Sigmoid colon (tissue), 7 donors: ENCODE measurements around the gene MYL5. TPM values are rescaled to one million over a fixed set of nuclear protein-coding genes. Genes with fewer than 3 reads are reported as not detected.

Source experiments
- DNase-seq: peaks from one replicate; pipeline ENCODE4 v3.0.0-alpha.2; 2019
- H3K27ac ChIP-seq, 4 donors: fragments of 200-600 bp; sonication (generic); one replicate each; pipeline ENCODE4 v1.5.1; 2016 to 2019; ENCODE audit warnings: mild to moderate bottlenecking in 1 of 4
- H3K27me3 ChIP-seq, 3 donors: fragments of 200-600 bp; sonication (generic); one replicate each; pipeline ENCODE4 v1.5.1; 2019; ENCODE audit warnings: mild to moderate bottlenecking in 1 of 3
- H3K36me3 ChIP-seq, 4 donors: fragments of 200-600 bp; sonication (generic); one replicate each; pipeline ENCODE4 v1.5.1; 2016 to 2019
- H3K4me1 ChIP-seq, 4 donors: fragments of 200-600 bp; sonication (generic); one replicate each; pipeline ENCODE4 v1.5.1; 2017 to 2019
- H3K4me3 ChIP-seq, 4 donors: fragments of 200-600 bp; sonication (generic); one replicate each; pipeline ENCODE4 v1.5.1; 2017 to 2019; ENCODE audit warnings: mild to moderate bottlenecking in 2 of 4, moderate library complexity in 1 of 4
- H3K9me3 ChIP-seq, 4 donors: fragments of 200-600 bp in 3 of 4; sonication (generic) in 3 of 4; one replicate each; pipeline versions ENCODE4 v1.5.1 to v1.6.1; 2013 to 2019
- EP300 ChIP-seq, 4 donors: sonication (generic); formaldehyde crosslinking; IDR thresholded peaks; one replicate each; pipeline ENCODE4 v1.6.1; 2017; ENCODE audit warnings: antibody characterized with exemption in 4 of 4
- POLR2A ChIP-seq, 2 donors: fragments of 450-650 bp; IDR thresholded peaks; one replicate each; pipeline ENCODE4 v1.6.1; 2016; ENCODE audit warnings: antibody characterized with exemption in 2 of 2, mild to moderate bottlenecking in 2 of 2, moderate library complexity in 2 of 2
- POLR2AphosphoS5 ChIP-seq, 4 donors: sonication (generic); formaldehyde crosslinking; IDR thresholded peaks; one replicate each; pipeline ENCODE4 v1.6.1; 2017; ENCODE audit warnings: antibody characterized with exemption in 4 of 4
- WGBS, 2 donors: extraction: QIAGEN DNeasy Blood & Tissue Kit; methylation state at CpG; one replicate each; pipeline ENCODE4 v1.1.7; 2013; 5-methylcytosine and 5-hydroxymethylcytosine counted together
- intact Hi-C: fragments of 100-400 bp; cut with DNase I; formaldehyde crosslinking; loops from one replicate; pipeline ENCODE4 v1.15.1; 2023
- polyA plus RNA-seq, 3 donors: library from polyadenylated mRNA; stranded (reverse); fragments of 200-250 nt; gene quantifications; one replicate each; pipeline ENCODE4 v1.2.3, GENCODE V29; 2013
- total RNA-seq, 4 donors: library from RNA; depleted of rRNA; stranded (reverse); fragments of >200 nt; gene quantifications; one replicate each; pipeline ENCODE4 v1.1.0, GENCODE V29; 2016
- TF ChIP-seq, protein P1 (sequence below), 4 experiments: fragments of 450-650 bp in 3 of 4; fragments of 200-600 bp in 1 of 4; IDR thresholded peaks; one replicate each; pipeline ENCODE4 v1.5.1; 2016 to 2019; ENCODE audit warnings: antibody characterized with exemption in 4 of 4, mild to moderate bottlenecking in 3 of 4, moderate library complexity in 2 of 4
- donor health status: healthy with polysubstance abuse.
- donor health status: Bipolar disorder and iron deficiency.
- donor health status: healthy.

Gene MYL5
- total and polyA plus RNA-seq, 7 donors: 5.7 to 29.7 (median 11.7) TPM

GRCh38 chr4:673349-674091, 822 bp upstream of the MYL5 start:
- intact Hi-C loops: loop anchor here (2.0 to 10.0 kb wide), 5 partner anchors 31 to 336 kb away; partner anchors contain the start of genes GAK, PCGF3, PIGG and TMEM175
- H3K27ac ChIP-seq: peak overlapping the region; percentile 95 to 99 (median 97)
- 2 to 9% methylated on average over 55 of the region's 55 CpGs for WGBS, 2 donors
- peaks cover 0 to 25% (median 10%) of the 10 kb centered on the region in 4 donors for H3K36me3 ChIP-seq
- no peak for DNase-seq
- H3K4me1 ChIP-seq: peaks cover 0 to 27% (median 19%) of the 10 kb centered on the region in 4 donors
- no peaks in the 10 kb centered on the region for H3K9me3 ChIP-seq
- no peak for TF ChIP-seq POLR2AphosphoS5 (IDR thresholded peaks at IDR 0.05)
- TF ChIP-seq EP300 (IDR thresholded peaks at IDR 0.05): no peak
- TF ChIP-seq POLR2A (IDR thresholded peaks at IDR 0.05): no peak
- TF ChIP-seq, protein P1, sequence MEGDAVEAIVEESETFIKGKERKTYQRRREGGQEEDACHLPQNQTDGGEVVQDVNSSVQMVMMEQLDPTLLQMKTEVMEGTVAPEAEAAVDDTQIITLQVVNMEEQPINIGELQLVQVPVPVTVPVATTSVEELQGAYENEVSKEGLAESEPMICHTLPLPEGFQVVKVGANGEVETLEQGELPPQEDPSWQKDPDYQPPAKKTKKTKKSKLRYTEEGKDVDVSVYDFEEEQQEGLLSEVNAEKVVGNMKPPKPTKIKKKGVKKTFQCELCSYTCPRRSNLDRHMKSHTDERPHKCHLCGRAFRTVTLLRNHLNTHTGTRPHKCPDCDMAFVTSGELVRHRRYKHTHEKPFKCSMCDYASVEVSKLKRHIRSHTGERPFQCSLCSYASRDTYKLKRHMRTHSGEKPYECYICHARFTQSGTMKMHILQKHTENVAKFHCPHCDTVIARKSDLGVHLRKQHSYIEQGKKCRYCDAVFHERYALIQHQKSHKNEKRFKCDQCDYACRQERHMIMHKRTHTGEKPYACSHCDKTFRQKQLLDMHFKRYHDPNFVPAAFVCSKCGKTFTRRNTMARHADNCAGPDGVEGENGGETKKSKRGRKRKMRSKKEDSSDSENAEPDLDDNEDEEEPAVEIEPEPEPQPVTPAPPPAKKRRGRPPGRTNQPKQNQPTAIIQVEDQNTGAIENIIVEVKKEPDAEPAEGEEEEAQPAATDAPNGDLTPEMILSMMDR (IDR thresholded peaks at IDR 0.05): no peak
- peak overlapping the region; percentile 84 to 100 (median 96) for H3K4me3 ChIP-seq
- peaks cover 0 to 4% (median 0%) of the 10 kb centered on the region in 3 donors for H3K27me3 ChIP-seq

DNA sequence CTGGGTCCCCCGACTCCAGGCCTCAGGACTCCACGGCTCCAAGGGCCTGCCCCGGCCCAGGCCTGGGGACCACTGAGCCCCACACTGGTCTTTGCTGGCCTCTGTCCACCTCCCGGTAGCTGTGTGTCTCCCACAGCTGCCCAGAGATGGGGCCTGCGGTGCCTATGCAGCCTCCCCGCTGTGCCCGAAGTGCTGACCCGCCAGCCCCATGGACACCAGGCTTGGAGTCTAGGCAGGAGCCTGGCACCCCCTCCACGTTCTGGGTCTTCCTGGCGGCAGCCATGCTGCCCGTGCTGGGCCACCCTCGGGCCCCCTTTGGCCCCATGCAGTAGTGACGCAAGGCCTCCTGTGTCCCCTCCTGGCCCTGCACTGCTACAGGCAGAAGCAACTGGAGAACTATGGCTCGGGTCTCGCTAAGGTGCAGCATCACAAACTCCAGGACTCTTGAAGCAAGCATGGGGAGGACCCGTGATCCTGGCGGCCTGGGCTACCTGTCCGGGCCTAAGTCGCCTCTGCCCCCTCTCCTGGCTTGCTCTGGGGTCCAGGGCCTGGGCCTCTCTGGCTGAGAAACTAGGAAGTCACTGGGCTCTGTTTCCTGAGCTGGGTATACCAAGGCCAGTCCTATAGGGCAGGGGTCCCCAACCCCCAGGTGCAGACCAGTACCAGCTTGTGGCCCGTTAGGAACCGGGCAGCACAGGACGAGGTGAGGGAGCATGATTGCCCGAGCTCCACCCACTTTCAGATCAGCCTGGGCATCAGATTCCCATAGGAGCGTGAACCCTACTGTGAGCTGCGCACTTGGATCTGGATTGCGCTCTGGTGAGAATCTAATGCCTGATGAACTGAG, 917 bp downstream of the MYL5 start:
- Histone ChIP-seq H3K36me3 (peaks cover 0 to 25% (median 10%) of the 10 kb centered on the region in 4 donors), H3K27ac (peak overlapping the region; percentile 95 to 99 (median 97)), H3K4me1 (peaks cover 0 to 27% (median 19%) of the 10 kb centered on the region in 4 donors), H3K4me3 (peak overlapping the region; percentile 84 to 100 (median 96)), H3K9me3 (no peaks in the 10 kb centered on the region), H3K27me3 (peaks cover 5 to 21% (median 15%) of the 10 kb centered on the region in 3 donors)
- 64 to 67% methylated on average over 26 of the region's 26 CpGs for WGBS, 2 donors
- intact Hi-C loops: loop anchor here (2.0 to 10.0 kb wide), 3 partner anchors 30 to 260 kb away; partner anchors contain the start of genes GAK, PCGF3, PIGG and TMEM175
- DNase-seq: no peak
- TF ChIP-seq, protein P1 (IDR thresholded peaks at IDR 0.05): no peak
- TF ChIP-seq EP300 (IDR thresholded peaks at IDR 0.05): no peak
- TF ChIP-seq POLR2A (IDR thresholded peaks at IDR 0.05): no peak
- TF ChIP-seq POLR2AphosphoS5 (IDR thresholded peaks at IDR 0.05): no peak

- Histone ChIP-seq H3K4me1 (peaks cover 0 to 37% (median 26%) of the 10 kb centered on the region in 4 donors), H3K36me3 (peaks cover 0 to 18% (median 10%) of the 10 kb centered on the region in 4 donors), H3K9me3 (no peaks in the 10 kb centered on the region), H3K4me3 (no peak overlapping the region), H3K27me3 (peaks cover 7 to 31% (median 25%) of the 10 kb centered on the region in 3 donors), H3K27ac (no peak overlapping the region)
- intact Hi-C loops: loop anchor here (2.0 to 10.0 kb wide), 3 partner anchors 29 to 259 kb away; partner anchors contain the start of genes GAK, PCGF3, PIGG and TMEM175
- TF ChIP-seq POLR2AphosphoS5 (IDR thresholded peaks at IDR 0.05): no peak
- TF ChIP-seq, protein P1 (IDR thresholded peaks at IDR 0.05): no peak
- TF ChIP-seq POLR2A (IDR thresholded peaks at IDR 0.05): no peak
- no peak for TF ChIP-seq EP300 (IDR thresholded peaks at IDR 0.05)
- DNase-seq: no peak
- 70 to 81% methylated on average over 19 of the region's 19 CpGs for WGBS, 2 donors
These were observed 1.9 kb downstream of the MYL5 start for GRCh38 chr4:675980-676870.

DNA sequence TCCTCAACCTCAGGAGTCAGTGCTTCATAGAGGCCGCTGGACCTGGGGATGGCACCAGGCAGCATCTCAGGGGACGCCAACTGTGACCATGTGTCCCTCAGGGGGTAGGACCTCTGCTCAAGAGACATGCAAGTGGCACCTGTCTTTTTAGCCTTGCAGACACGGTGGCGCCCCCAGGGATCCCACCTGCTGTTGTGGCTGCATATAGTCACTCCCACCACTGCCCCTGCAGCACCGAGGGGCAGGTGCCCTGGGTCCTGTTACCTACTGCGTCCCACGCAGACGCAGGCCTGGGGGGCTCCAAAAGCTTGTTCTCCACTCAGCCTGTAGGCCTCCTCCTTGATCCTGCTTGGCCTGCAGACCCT, 2.5 kb downstream of the MYL5 start:
- WGBS, 2 donors: 75 to 89% methylated on average over 8 of the region's 8 CpGs
- TF ChIP-seq POLR2AphosphoS5 (IDR thresholded peaks at IDR 0.05) (no peak), POLR2A (IDR thresholded peaks at IDR 0.05) (no peak), EP300 (IDR thresholded peaks at IDR 0.05) (no peak)
- TF ChIP-seq, protein P1 (IDR thresholded peaks at IDR 0.05): no peak
- no peak overlapping the region for H3K4me3 ChIP-seq
- H3K27me3 ChIP-seq: peaks cover 8 to 35% (median 28%) of the 10 kb centered on the region in 3 donors
- intact Hi-C loops: loop anchor here (10.0 kb wide), 2 partner anchors 182 to 258 kb away; partner anchors contain the start of genes GAK, PIGG, TMEM175 and ZNF721
- H3K27ac ChIP-seq: no peak overlapping the region
- no peak for DNase-seq
- H3K4me1 ChIP-seq: peaks cover 0 to 38% (median 28%) of the 10 kb centered on the region in 4 donors
- H3K36me3 ChIP-seq: peaks cover 0 to 12% (median 5%) of the 10 kb centered on the region in 4 donors
- no peaks in the 10 kb centered on the region for H3K9me3 ChIP-seq
